ENCODE measurements around the gene KRTAP1-1. TPM values are rescaled to one million over a fixed set of nuclear protein-coding genes. Genes with fewer than 3 reads are reported as not detected.

The KRTAP1-1 gene
- total RNA-seq, 1 donor, result 2.2 TPM

DNA sequence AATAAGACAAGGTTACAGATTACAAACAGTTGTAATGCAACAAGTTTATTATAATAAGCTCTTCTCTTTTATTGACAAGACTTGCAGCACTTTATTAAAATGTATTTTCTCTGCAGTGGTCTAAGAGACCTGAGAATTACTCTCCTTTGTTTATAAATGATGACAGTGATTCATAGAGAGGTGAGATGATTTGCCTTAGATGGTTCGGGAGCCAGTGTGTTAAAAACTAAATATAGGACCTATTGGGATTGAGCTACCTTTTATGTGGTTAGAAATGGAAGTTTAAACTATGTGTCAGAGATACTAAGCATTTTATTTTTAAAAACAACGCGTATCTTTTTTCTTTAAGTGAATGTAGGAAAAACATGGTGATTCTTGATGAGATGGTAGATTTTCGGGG is 44.4 kb downstream of the KRTAP1-1 start:
- Histone ChIP-seq H4K20me1 (ENCODE audit: insufficient read depth, low read length) (no peaks in the 10 kb centered on the region), H3K4me2 (ENCODE audit: insufficient read depth, low read length) (no peak overlapping the region), H3K4me1 (ENCODE audit: insufficient read depth, low read length) (no peaks in the 10 kb centered on the region), H2AFZ (ENCODE audit: low read length) (no peak overlapping the region), H3K27me3 (ENCODE audit: insufficient read depth, low read length) (no peaks in the 10 kb centered on the region), H3K36me3 (ENCODE audit: insufficient read depth, low read length) (no peaks in the 10 kb centered on the region), H3K9me3 (ENCODE audit: low read depth, low read length) (no peaks in the 10 kb centered on the region), H3K4me3 (ENCODE audit: insufficient read depth, low read length) (no peak overlapping the region), H3K79me2 (ENCODE audit: insufficient read depth, low read length) (no peaks in the 10 kb centered on the region), H3K27ac (ENCODE audit: low read depth, low read length) (no peak overlapping the region)
- TF ChIP-seq, protein P1, sequence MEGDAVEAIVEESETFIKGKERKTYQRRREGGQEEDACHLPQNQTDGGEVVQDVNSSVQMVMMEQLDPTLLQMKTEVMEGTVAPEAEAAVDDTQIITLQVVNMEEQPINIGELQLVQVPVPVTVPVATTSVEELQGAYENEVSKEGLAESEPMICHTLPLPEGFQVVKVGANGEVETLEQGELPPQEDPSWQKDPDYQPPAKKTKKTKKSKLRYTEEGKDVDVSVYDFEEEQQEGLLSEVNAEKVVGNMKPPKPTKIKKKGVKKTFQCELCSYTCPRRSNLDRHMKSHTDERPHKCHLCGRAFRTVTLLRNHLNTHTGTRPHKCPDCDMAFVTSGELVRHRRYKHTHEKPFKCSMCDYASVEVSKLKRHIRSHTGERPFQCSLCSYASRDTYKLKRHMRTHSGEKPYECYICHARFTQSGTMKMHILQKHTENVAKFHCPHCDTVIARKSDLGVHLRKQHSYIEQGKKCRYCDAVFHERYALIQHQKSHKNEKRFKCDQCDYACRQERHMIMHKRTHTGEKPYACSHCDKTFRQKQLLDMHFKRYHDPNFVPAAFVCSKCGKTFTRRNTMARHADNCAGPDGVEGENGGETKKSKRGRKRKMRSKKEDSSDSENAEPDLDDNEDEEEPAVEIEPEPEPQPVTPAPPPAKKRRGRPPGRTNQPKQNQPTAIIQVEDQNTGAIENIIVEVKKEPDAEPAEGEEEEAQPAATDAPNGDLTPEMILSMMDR (IDR thresholded peaks at IDR 0.05; ENCODE audit: extremely low read depth, low read depth, low read length), result no peak
- no peak for DNase-seq (ENCODE audit: insufficient read length, low spot score, missing footprints)

DNA sequence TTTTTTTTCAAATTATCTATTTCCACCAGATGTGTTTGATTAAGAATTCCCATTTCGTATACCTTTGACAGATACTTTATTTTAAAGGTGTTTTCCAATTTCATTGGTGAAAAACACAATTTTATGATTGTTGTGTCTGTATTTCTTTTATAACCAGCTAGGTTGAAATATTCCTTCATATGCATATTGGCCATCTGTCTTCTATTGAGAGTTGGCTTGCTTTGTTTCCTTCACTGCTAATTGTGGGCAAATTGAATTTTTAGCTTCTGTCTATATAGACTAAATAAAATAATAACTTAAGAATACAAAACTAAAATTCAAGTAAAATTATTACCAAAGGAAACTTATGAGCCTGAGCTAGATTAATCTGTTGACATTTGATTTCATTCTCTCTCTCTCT is 46.1 kb downstream of the KRTAP1-1 start:
- no peaks in the 10 kb centered on the region for H3K4me1 ChIP-seq (ENCODE audit: insufficient read depth, low read length)
- no peak overlapping the region for H3K4me2 ChIP-seq (ENCODE audit: insufficient read depth, low read length)
- H3K9me3 ChIP-seq (ENCODE audit: low read depth, low read length), result no peaks in the 10 kb centered on the region
- no peaks in the 10 kb centered on the region for H3K27me3 ChIP-seq (ENCODE audit: insufficient read depth, low read length)
- H4K20me1 ChIP-seq (ENCODE audit: insufficient read depth, low read length), result no peaks in the 10 kb centered on the region
- H3K79me2 ChIP-seq (ENCODE audit: insufficient read depth, low read length), result no peaks in the 10 kb centered on the region
- no peak overlapping the region for H3K4me3 ChIP-seq (ENCODE audit: insufficient read depth, low read length)
- no peak overlapping the region for H2AFZ ChIP-seq (ENCODE audit: low read length)
- TF ChIP-seq, protein P1 (IDR thresholded peaks at IDR 0.05; ENCODE audit: extremely low read depth, low read depth, low read length), result no peak
- DNase-seq (ENCODE audit: insufficient read length, low spot score, missing footprints), result no peak
- H3K27ac ChIP-seq (ENCODE audit: low read depth, low read length), result no peak overlapping the region
- H3K36me3 ChIP-seq (ENCODE audit: insufficient read depth, low read length), result no peaks in the 10 kb centered on the region

DNA sequence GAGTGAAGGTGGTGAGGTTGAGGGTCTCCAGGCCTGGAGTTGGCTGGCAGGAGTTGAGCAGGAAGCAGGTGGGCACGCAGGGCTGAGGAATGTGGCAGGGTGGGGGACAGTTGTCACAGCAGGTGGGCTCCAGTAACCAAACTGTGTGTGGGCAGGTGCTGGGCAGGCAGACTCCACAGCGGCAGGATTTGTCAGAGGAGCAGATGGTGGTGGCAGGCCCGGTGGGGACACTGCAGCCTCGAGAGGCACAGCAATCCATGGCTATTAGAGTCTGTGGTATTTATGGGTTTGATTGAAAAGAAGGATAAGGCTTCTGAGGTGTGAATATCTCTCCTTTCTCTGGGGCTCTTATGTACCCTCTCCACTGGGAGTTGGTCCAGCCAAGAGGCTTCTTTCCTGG is 47.4 kb downstream of the KRTAP1-1 start, which contains the start of gene KRTAP3-3:
TSS of gene KRTAP3-3 (minus strand) at position 326 of the 400 bp plus-strand sequence. CDS start at position 259, 67 bp downstream.
- H3K9me3 ChIP-seq (ENCODE audit: low read depth, low read length), result no peaks in the 10 kb centered on the region
- no peaks in the 10 kb centered on the region for H3K4me1 ChIP-seq (ENCODE audit: insufficient read depth, low read length)
- no peak for DNase-seq (ENCODE audit: insufficient read length, low spot score, missing footprints)
- no peak within 1 kb of the TSS for H3K4me3 ChIP-seq (ENCODE audit: insufficient read depth, low read length)
- no peaks in the 10 kb centered on the region for H3K79me2 ChIP-seq (ENCODE audit: insufficient read depth, low read length)
- H3K27me3 ChIP-seq (ENCODE audit: insufficient read depth, low read length), result no peaks in the 10 kb centered on the region
- no peaks in the 10 kb centered on the region for H4K20me1 ChIP-seq (ENCODE audit: insufficient read depth, low read length)
- no peak within 1 kb of the TSS for H3K27ac ChIP-seq (ENCODE audit: low read depth, low read length)
- H3K36me3 ChIP-seq (ENCODE audit: insufficient read depth, low read length), result no peaks in the 10 kb centered on the region
- no peak within 1 kb of the TSS for H3K4me2 ChIP-seq (ENCODE audit: insufficient read depth, low read length)
- TF ChIP-seq, protein P1 (IDR thresholded peaks at IDR 0.05; ENCODE audit: extremely low read depth, low read depth, low read length), result no peak
- no peak within 1 kb of the TSS for H2AFZ ChIP-seq (ENCODE audit: low read length)

DNA sequence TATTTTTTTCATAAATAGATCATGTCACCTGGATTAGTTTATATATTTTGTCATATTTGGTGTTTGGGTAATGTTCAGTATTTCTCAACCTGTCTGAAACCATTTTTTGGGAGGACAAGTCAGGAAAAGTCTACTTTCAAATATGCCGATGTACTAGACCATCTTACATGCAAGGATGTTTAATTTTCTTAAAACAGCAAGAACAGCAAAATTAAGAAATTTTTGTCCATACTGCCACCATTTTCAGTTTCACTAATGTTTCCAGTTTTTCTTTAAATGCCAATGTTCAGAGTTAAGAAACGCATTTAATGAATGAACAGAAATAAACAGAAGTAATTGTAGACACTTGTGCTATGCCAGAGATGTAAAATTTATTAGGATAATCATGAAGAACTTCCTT is 48.2 kb downstream of the KRTAP1-1 start:
- H3K4me3 ChIP-seq (ENCODE audit: insufficient read depth, low read length), result no peak overlapping the region
- no peaks in the 10 kb centered on the region for H3K4me1 ChIP-seq (ENCODE audit: insufficient read depth, low read length)
- H3K9me3 ChIP-seq (ENCODE audit: low read depth, low read length), result no peaks in the 10 kb centered on the region
- H3K4me2 ChIP-seq (ENCODE audit: insufficient read depth, low read length), result no peak overlapping the region
- TF ChIP-seq, protein P1 (IDR thresholded peaks at IDR 0.05; ENCODE audit: extremely low read depth, low read depth, low read length), result no peak
- no peak overlapping the region for H3K27ac ChIP-seq (ENCODE audit: low read depth, low read length)
- no peak overlapping the region for H2AFZ ChIP-seq (ENCODE audit: low read length)
- no peaks in the 10 kb centered on the region for H3K27me3 ChIP-seq (ENCODE audit: insufficient read depth, low read length)
- no peaks in the 10 kb centered on the region for H3K36me3 ChIP-seq (ENCODE audit: insufficient read depth, low read length)
- H4K20me1 ChIP-seq (ENCODE audit: insufficient read depth, low read length), result no peaks in the 10 kb centered on the region
- no peaks in the 10 kb centered on the region for H3K79me2 ChIP-seq (ENCODE audit: insufficient read depth, low read length)
- no peak for DNase-seq (ENCODE audit: insufficient read length, low spot score, missing footprints)

Measured in osteoblast (primary cell).